Central memory CD8-positive, alpha-beta T cell (primary cell): Measurements from ENCODE around the gene CDC45.
"Not testable (repeated sequence)": the region's sequence is repeated elsewhere in the genome, so short reads cannot be mapped to it uniquely, and the experiment has no call there.

Source experiments
- ATAC-seq: fragments of 150-1000 bp; cut with Tn5 transposase; replicated peaks from 2 replicates; pipeline ENCODE4 v1.10.0; 2022; ENCODE audit warnings: mild to moderate bottlenecking, moderate FRiP score, moderate number of reproducible peaks; ENCODE audit not compliant: poor library complexity, severe bottlenecking; ENCODE audit errors: extremely low read depth
- DNase-seq, 2 donors: peaks; one replicate each; pipeline ENCODE4 v3.0.0; 2021; ENCODE audit warnings: low spot score in 2 of 2
- H3K27ac Mint-ChIP-seq: one replicate; pipeline ENCODE4 v1.8.0; 2022; ENCODE audit warnings: low read depth, mild to moderate bottlenecking, moderate library complexity, mixed read lengths
- H3K27me3 Mint-ChIP-seq: one replicate; pipeline ENCODE4 v1.8.0; 2022; ENCODE audit warnings: mixed read lengths
- H3K36me3 Mint-ChIP-seq: one replicate; pipeline ENCODE4 v1.8.0; 2022; ENCODE audit warnings: mild to moderate bottlenecking, moderate library complexity, mixed read lengths; ENCODE audit not compliant: insufficient read depth
- H3K4me1 Mint-ChIP-seq: one replicate; pipeline ENCODE4 v1.8.0; 2022; ENCODE audit warnings: mixed read lengths
- H3K4me3 Mint-ChIP-seq: one replicate; pipeline ENCODE4 v1.8.0; 2022; ENCODE audit warnings: mild to moderate bottlenecking, moderate library complexity, mixed read lengths
- H3K9me3 Mint-ChIP-seq: one replicate; pipeline ENCODE4 v1.8.0; 2022; ENCODE audit warnings: mixed read lengths

Gene CDC45

DNA sequence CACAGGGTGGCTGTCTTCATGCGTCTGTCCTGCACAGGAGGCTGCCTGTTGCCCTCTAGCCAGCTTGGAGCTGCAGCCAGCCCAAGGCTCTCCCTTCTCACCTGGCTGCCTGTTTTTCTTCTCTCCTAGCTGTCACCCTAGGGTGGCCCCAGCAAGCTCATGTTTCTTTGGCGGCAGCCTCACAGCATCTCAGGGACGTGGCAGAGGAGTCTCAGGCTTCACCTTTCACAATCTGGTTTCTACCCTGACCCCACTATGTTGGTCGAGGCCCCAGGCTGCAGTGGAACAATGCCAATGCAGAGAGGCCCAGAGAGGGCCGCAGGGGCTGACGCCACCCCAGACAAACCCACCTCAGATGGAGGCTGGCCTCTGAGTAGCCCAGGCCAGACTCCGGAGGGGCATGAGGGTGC lies 47.0 kb downstream of the CDC45 start:
- Mint-ChIP-seq H3K4me3 (no peak overlapping the region), H3K9me3 (no peaks in the 10 kb centered on the region), H3K36me3 (no peaks in the 10 kb centered on the region), H3K27me3 (peaks cover 51% of the 10 kb centered on the region), H3K27ac (no peak overlapping the region), H3K4me1 (peaks cover 6% of the 10 kb centered on the region)
- ATAC-seq (no peak), DNase-seq (no peak)

GRCh38 chr22:19527321-19527721 lies 47.6 kb downstream of the CDC45 start:
- Mint-ChIP-seq H3K9me3 (no peaks in the 10 kb centered on the region), H3K27ac (no peak overlapping the region), H3K4me1 (peaks cover 6% of the 10 kb centered on the region), H3K36me3 (no peaks in the 10 kb centered on the region), H3K4me3 (no peak overlapping the region), H3K27me3 (peaks cover 51% of the 10 kb centered on the region)
- ATAC-seq (no peak), DNase-seq (no peak)

GRCh38 chr22:19527861-19528417 lies 48.2 kb downstream of the CDC45 start:
- Mint-ChIP-seq H3K36me3 (no peaks in the 10 kb centered on the region), H3K4me1 (peaks cover 6% of the 10 kb centered on the region), H3K4me3 (no peak overlapping the region), H3K9me3 (no peaks in the 10 kb centered on the region), H3K27ac (no peak overlapping the region), H3K27me3 (peaks cover 52% of the 10 kb centered on the region)
- DNase-seq (no peak), ATAC-seq (no peak)

- H3K27me3 Mint-ChIP-seq = peaks cover 57% of the 10 kb centered on the region
- H3K36me3 Mint-ChIP-seq = no peaks in the 10 kb centered on the region
- ATAC-seq (no peak), DNase-seq (no peak)
- H3K4me3 Mint-ChIP-seq = no peak overlapping the region
- no peaks in the 10 kb centered on the region for H3K9me3 Mint-ChIP-seq
- no peak overlapping the region for H3K27ac Mint-ChIP-seq
- H3K4me1 Mint-ChIP-seq = peaks cover 3% of the 10 kb centered on the region
Measured at GRCh38 chr22:19529811-19530210, 50.1 kb downstream of the CDC45 start.

DNA sequence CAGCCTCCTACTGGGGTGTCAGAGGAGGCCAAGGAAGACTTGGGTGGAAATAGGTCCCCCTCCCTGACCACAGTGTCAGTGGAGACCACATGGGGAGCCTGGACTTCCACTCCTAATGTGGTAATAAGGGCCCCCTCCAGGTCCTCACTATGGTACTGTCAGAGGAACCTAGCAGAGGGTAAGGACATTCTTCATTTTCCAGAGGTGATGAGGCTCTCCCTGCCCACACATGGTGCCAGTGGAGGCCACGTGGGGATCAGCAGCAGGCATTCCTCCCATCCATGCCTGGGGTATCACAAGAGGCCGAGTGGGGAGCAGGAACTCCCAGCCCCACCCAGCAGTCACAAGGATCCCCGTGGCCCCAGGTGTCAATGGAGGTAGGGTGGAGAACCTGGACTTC lies 51.0 kb downstream of the CDC45 start:
- H3K9me3 Mint-ChIP-seq = no peaks in the 10 kb centered on the region
- peaks cover 53% of the 10 kb centered on the region for H3K27me3 Mint-ChIP-seq

DNA sequence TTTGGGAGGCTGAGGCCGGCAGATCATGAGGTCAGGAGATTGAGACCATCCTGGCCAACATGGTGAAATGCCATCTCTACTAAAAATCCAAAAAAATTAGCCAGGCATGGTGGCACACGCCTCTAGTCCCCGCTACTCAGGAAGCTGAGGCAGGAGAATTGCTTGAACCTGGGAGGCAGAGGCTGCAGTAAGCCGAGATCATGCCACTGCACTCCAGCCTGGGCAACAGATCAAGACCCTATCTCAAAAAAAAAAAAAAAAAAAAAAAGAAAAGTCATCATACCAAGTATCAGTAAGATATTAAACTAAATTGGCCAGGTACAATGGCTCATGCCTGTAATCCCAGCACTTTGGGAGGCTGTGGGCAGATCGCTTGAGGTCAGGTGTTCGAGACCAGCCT lies 51.6 kb downstream of the CDC45 start:
- not testable (repeated sequence) for H3K36me3 Mint-ChIP-seq, H3K4me3 Mint-ChIP-seq, H3K27ac Mint-ChIP-seq, DNase-seq, H3K4me1 Mint-ChIP-seq, ATAC-seq, H3K9me3 Mint-ChIP-seq
- H3K27me3 Mint-ChIP-seq = peaks cover 47% of the 10 kb centered on the region

More for the DNA sequence above, 51.0 kb downstream of the CDC45 start:
- no peaks in the 10 kb centered on the region for H3K4me1 Mint-ChIP-seq
- ATAC-seq (no peak), DNase-seq (no peak)
- H3K4me3 Mint-ChIP-seq = no peak overlapping the region
- no peaks in the 10 kb centered on the region for H3K36me3 Mint-ChIP-seq
- no peak overlapping the region for H3K27ac Mint-ChIP-seq

- H3K27me3 Mint-ChIP-seq = peaks cover 35% of the 10 kb centered on the region
- no peaks in the 10 kb centered on the region for H3K4me1 Mint-ChIP-seq
- no peak overlapping the region for H3K27ac Mint-ChIP-seq
- DNase-seq (no peak), ATAC-seq (no peak)
- no peak overlapping the region for H3K4me3 Mint-ChIP-seq
- H3K36me3 Mint-ChIP-seq = no peaks in the 10 kb centered on the region
- no peaks in the 10 kb centered on the region for H3K9me3 Mint-ChIP-seq
Measured at GRCh38 chr22:19533049-19533626, 53.4 kb downstream of the CDC45 start.

GRCh38 chr22:19533857-19534256 lies 54.1 kb downstream of the CDC45 start:
- no peaks in the 10 kb centered on the region for H3K36me3 Mint-ChIP-seq
- ATAC-seq (no peak), DNase-seq (no peak)
- H3K9me3 Mint-ChIP-seq = no peaks in the 10 kb centered on the region
- H3K4me3 Mint-ChIP-seq = no peak overlapping the region
- no peaks in the 10 kb centered on the region for H3K4me1 Mint-ChIP-seq
- H3K27ac Mint-ChIP-seq = no peak overlapping the region
- peaks cover 41% of the 10 kb centered on the region for H3K27me3 Mint-ChIP-seq

DNA sequence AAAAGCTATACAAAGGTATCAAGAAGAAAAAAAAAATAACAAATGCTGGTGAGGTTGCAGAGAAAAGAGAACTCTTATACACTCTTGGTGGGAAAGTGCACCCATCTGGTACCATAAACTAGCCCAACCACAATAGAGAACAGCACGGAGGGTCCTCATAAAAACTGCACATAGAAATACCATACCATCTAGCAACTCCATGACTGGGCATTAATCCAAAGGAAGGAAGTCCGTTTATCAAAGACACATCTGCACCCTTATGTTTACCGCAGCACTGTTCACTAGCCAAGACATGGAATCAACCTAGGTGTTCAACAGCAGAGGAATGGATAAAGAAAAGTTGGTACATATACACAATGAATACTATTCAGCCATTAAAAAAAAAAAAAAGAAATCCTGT lies 55.3 kb downstream of the CDC45 start:
- DNase-seq = no peak
- H3K4me1 Mint-ChIP-seq = no peaks in the 10 kb centered on the region
- no peak overlapping the region for H3K4me3 Mint-ChIP-seq
- H3K27me3 Mint-ChIP-seq = peaks cover 51% of the 10 kb centered on the region
- no peak overlapping the region for H3K27ac Mint-ChIP-seq
- no peaks in the 10 kb centered on the region for H3K36me3 Mint-ChIP-seq
- no peaks in the 10 kb centered on the region for H3K9me3 Mint-ChIP-seq
- no peak for ATAC-seq

DNA sequence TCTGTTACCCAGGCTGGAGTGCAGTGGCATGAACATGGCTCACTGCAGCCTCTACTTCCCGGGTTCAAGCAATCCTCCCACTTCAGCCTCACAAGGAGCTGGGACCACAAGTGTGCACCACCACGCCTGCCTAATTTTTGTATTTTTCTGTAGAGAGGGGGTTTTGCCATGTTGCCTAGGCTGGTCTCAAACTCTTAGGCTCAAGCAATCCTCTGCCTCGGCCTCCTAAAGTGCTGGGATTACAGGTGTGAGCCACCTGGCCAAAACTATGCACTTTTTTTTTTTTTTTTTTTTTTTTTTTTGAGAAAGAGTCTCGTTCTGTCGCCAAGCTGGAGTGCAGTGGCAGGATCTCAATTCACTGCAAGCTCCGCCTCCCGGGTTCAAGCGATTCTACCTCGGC lies 56.8 kb downstream of the CDC45 start:
- H3K36me3 Mint-ChIP-seq = no peaks in the 10 kb centered on the region
- DNase-seq = no peak
- H3K4me3 Mint-ChIP-seq = no peak overlapping the region
- no peak overlapping the region for H3K27ac Mint-ChIP-seq
- peaks cover 40% of the 10 kb centered on the region for H3K27me3 Mint-ChIP-seq
- H3K4me1 Mint-ChIP-seq = no peaks in the 10 kb centered on the region
- no peaks in the 10 kb centered on the region for H3K9me3 Mint-ChIP-seq
- no peak for ATAC-seq

DNA sequence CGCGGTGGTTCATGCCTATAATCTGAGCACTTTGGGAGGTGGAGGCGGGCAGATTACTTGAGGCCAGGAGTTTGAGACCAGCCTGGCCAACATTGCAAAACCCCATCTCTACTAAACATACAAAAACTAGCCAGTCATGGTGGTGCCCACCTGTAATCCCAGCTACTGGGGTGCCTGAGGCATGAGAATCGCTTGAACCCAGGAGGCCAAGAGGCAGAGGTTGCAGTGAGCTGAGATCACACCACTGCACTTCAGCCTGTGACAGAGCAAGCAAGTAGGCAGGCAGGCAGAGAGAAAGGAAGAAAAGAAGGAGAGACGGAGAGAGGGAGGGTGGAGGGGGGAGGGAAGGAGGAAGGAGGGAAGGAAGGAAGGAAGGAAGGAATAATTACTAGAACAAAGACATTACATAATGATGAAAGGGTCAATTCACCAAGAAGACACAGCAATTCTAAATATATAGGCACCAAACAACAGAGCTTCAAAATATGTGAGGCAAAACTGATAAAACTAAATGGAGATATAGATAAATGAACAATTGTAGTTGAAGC lies 58.3 kb downstream of the CDC45 start:
- Mint-ChIP-seq H3K4me1 (no peaks in the 10 kb centered on the region), H3K27ac (no peak overlapping the region), H3K4me3 (no peak overlapping the region)

DNA sequence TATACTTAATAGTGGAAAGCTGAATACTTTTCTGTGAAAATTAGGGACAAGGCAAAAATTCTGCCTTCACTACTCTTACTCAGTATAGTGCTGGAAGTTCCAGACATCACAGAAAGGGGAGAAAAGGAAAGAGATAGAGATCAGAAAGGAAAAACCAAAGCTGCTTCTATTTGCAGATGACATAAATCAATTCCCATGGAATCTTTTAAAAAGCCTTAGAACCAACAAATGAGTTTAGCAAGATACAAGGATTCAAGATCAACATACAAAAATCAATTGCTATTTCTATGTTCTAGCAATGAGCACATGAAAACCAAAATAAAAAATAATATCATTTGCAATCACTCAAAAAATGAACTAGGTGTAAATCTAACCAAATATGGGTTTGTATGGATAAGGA lies 60.7 kb downstream of the CDC45 start:
- Mint-ChIP-seq H3K4me3 (no peak overlapping the region), H3K4me1 (no peaks in the 10 kb centered on the region), H3K27ac (no peak overlapping the region), H3K27me3 (peaks cover 39% of the 10 kb centered on the region), H3K36me3 (no peaks in the 10 kb centered on the region), H3K9me3 (no peaks in the 10 kb centered on the region)
- DNase-seq (no peak), ATAC-seq (no peak)

More for the DNA sequence above, 58.3 kb downstream of the CDC45 start:
- Mint-ChIP-seq H3K36me3 (no peaks in the 10 kb centered on the region), H3K27me3 (peaks cover 36% of the 10 kb centered on the region), H3K9me3 (no peaks in the 10 kb centered on the region)
- DNase-seq (no peak), ATAC-seq (no peak)

DNA sequence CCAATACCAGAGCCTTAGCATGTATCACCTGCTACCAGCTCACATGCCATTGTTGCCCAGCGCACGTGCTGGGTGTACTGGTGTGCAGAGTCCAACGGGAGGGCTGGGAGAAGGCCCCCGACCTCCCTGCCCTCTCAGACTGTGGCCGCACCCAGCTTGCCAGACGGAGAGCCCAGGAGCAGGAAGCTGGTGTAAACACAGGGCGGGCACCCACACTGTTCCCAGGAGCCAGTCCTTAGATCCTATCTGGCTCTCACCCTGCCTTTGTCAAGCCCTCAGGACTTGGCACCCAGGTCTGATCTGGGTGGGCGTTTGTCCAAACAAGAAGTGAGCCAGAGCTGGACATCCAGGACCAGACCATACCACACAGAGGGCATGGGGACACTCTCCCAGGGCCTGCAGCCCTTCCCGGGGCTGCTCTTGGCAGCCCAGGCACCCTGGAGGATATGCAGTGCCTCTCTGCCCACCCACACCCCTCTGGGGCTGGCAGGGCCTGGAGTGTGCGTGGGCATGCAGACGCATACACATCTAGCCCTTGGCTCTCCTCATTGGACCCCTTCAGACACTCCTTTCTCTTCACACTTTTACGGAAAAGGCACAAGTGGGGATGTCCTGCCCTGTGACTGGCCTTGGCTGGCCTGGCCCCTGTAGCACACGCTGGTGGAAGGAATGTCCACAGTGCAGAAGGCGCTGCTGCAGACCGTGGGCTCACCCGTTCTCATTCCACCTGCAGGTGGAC lies 64.4 kb downstream of the CDC45 start:
- no peak for ATAC-seq
- Mint-ChIP-seq H3K9me3 (no peaks in the 10 kb centered on the region), H3K4me1 (no peaks in the 10 kb centered on the region), H3K36me3 (no peaks in the 10 kb centered on the region), H3K4me3 (no peak overlapping the region), H3K27ac (no peak overlapping the region), H3K27me3 (peaks cover 30% of the 10 kb centered on the region)
- no peak for DNase-seq
